ENCODE data around the gene HOXB7. TPM values are rescaled to one million over a fixed set of nuclear protein-coding genes. Genes with fewer than 3 reads are reported as not detected.
A peak's percentile ranks its signal among the peaks of the same experiment; 100 is the strongest.

The HOXB7 gene
- total and polyA plus RNA-seq, 8 donors = 2.4 to 10.5 (median 6.4) TPM

- ATAC-seq (no peak), DNase-seq (no peak)
- intact Hi-C loops (cut with DNase I) = no loop called here
- Histone ChIP-seq H3K36me3 (no peaks in the 10 kb centered on the region), H3K4me1 (peaks cover 3 to 31% of the 10 kb centered on the region in 2 donors), H3K27ac (peak overlapping the region; percentile 72 to 95), H3K4me3 (no peak overlapping the region), H3K27me3 (peaks cover 47 to 100% of the 10 kb centered on the region in 2 donors), H3K9me3 (no peaks in the 10 kb centered on the region)
- TF ChIP-seq CTCF (IDR thresholded peaks at IDR 0.05) = no peak
Observed at GRCh38 chr17:48575066-48575582, 35.7 kb downstream of the HOXB7 start.

GRCh38 chr17:48574505-48575065 is 36.2 kb downstream of the HOXB7 start:
- Histone ChIP-seq H3K36me3 (no peaks in the 10 kb centered on the region), H3K9me3 (no peaks in the 10 kb centered on the region), H3K4me1 (peaks cover 3 to 31% of the 10 kb centered on the region in 2 donors), H3K4me3 (no peak overlapping the region), H3K27me3 (peaks cover 44 to 100% of the 10 kb centered on the region in 2 donors), H3K27ac (peak overlapping the region; percentile 72 to 95)
- ATAC-seq = no peak
- intact Hi-C loops (cut with DNase I) = no loop called here
- TF ChIP-seq CTCF (IDR thresholded peaks at IDR 0.05) = no peak
- no peak for DNase-seq

- intact Hi-C loops (cut with DNase I) = no loop called here
- no peaks in the 10 kb centered on the region for H3K9me3 ChIP-seq
- H3K36me3 ChIP-seq = no peaks in the 10 kb centered on the region
- ATAC-seq (no peak), DNase-seq (no peak)
- no peak overlapping the region for H3K4me3 ChIP-seq
- H3K27me3 ChIP-seq = peaks cover 49 to 100% of the 10 kb centered on the region in 2 donors
- H3K4me1 ChIP-seq = peaks cover 3 to 30% of the 10 kb centered on the region in 2 donors
- TF ChIP-seq CTCF (IDR thresholded peaks at IDR 0.05) = no peak
- peak overlapping the region; percentile 31 to 95 for H3K27ac ChIP-seq
Observed at GRCh38 chr17:48571826-48572417, 38.9 kb downstream of the HOXB7 start.

GRCh38 chr17:48571024-48571818 is 39.6 kb downstream of the HOXB7 start:
- ATAC-seq (no peak), DNase-seq (no peak)
- no peaks in the 10 kb centered on the region for H3K36me3 ChIP-seq
- H3K27ac ChIP-seq = peak overlapping the region; percentile 31 to 95
- H3K9me3 ChIP-seq = no peaks in the 10 kb centered on the region
- intact Hi-C loops (cut with DNase I) = no loop called here
- H3K4me1 ChIP-seq = peaks cover 3 to 23% of the 10 kb centered on the region in 2 donors
- no peak for TF ChIP-seq CTCF (IDR thresholded peaks at IDR 0.05)
- peaks cover 49 to 100% of the 10 kb centered on the region in 2 donors for H3K27me3 ChIP-seq
- H3K4me3 ChIP-seq = no peak overlapping the region
